Vagina (tissue), 2 donors: ENCODE measurements around the gene SPRR4. TPM values are rescaled to one million over a fixed set of nuclear protein-coding genes. Genes with fewer than 3 reads are reported as not detected.

Source experiments
- DNase-seq, 2 donors: peaks; one replicate each; pipeline ENCODE4 v3.0.0-alpha.2; 2017; ENCODE audit errors: extremely low spot score in 2 of 2
- H3K27ac ChIP-seq: fragments of 200-600 bp; sonication (generic); one replicate; pipeline ENCODE4 v1.5.1; 2019
- H3K27me3 ChIP-seq: fragments of 200-600 bp; sonication (generic); one replicate; pipeline ENCODE4 v1.5.1; 2019
- H3K36me3 ChIP-seq, 2 donors: fragments of 200-600 bp; sonication (generic); one replicate each; pipeline ENCODE4 v1.5.1; 2017 to 2019
- H3K4me1 ChIP-seq: fragments of 200-600 bp; sonication (generic); one replicate; pipeline ENCODE4 v1.5.1; 2019
- H3K4me3 ChIP-seq, 2 donors: fragments of 200-600 bp; sonication (generic); 1 replicate in 1 of 2; 2 replicates in 1 of 2; pipeline ENCODE4 v1.5.1; 2016 to 2019
- H3K9me3 ChIP-seq: fragments of 200-600 bp; sonication (generic); one replicate; pipeline ENCODE4 v1.5.1; 2019
- CTCF ChIP-seq, 3 experiments: fragments of 450-650 bp in 2 of 3; fragments of 200-600 bp in 1 of 3; sonication (generic) in 1 of 3; IDR thresholded peaks; one replicate each; pipeline ENCODE4 v1.5.1; 2017 to 2019; ENCODE audit warnings: antibody characterized with exemption in 3 of 3, mild to moderate bottlenecking in 2 of 3, moderate library complexity in 2 of 3
- POLR2A ChIP-seq, 2 donors: fragments of 450-650 bp; IDR thresholded peaks; one replicate each; pipeline ENCODE4 v1.6.1; 2017; ENCODE audit warnings: antibody characterized with exemption in 2 of 2, mild to moderate bottlenecking in 2 of 2, moderate library complexity in 2 of 2
- POLR2AphosphoS5 ChIP-seq, 2 donors: sonication (generic); formaldehyde crosslinking; IDR thresholded peaks; one replicate each; pipeline ENCODE4 v1.9.0; 2017; ENCODE audit warnings: antibody characterized with exemption in 2 of 2, mild to moderate bottlenecking in 2 of 2, low read depth in 1 of 2; ENCODE audit not compliant: insufficient read depth in 1 of 2
- intact Hi-C: fragments of 100-400 bp; cut with DNase I; formaldehyde crosslinking; loops from one replicate; pipeline ENCODE4 v1.15.1; 2023
- total RNA-seq: library from RNA; depleted of rRNA; stranded (reverse); fragments of >200 nt; gene quantifications from one replicate; pipeline ENCODE4 v1.2.3, GENCODE V29; 2016

SPRR4 gene
- total RNA-seq, 1 donor from 2014 or later = not detected

GRCh38 chr1:152981146-152981871 lies 10.9 kb downstream of the SPRR4 start:
- no peak overlapping the region for H3K4me3 ChIP-seq
- no peaks in the 10 kb centered on the region for H3K36me3 ChIP-seq
- H3K27ac ChIP-seq = no peak overlapping the region
- H3K4me1 ChIP-seq = no peaks in the 10 kb centered on the region
- H3K27me3 ChIP-seq = no peaks in the 10 kb centered on the region
- intact Hi-C loops = no loop called here
- peak in 1 of 2 donors; percentile 67 for DNase-seq
- TF ChIP-seq POLR2A (IDR thresholded peaks at IDR 0.05) = no peak
- peak in 1 of 2 donors; percentile 11 for TF ChIP-seq POLR2AphosphoS5 (IDR thresholded peaks at IDR 0.05; ENCODE audit: insufficient read depth in 1 of 2, low read depth in 1 of 2)
- no peak for TF ChIP-seq CTCF (IDR thresholded peaks at IDR 0.05)
- H3K9me3 ChIP-seq = no peaks in the 10 kb centered on the region

- Histone ChIP-seq H3K27ac (no peak overlapping the region), H3K4me3 (no peak overlapping the region), H3K36me3 (no peaks in the 10 kb centered on the region), H3K27me3 (no peaks in the 10 kb centered on the region), H3K9me3 (no peaks in the 10 kb centered on the region), H3K4me1 (no peaks in the 10 kb centered on the region)
- TF ChIP-seq POLR2AphosphoS5 (IDR thresholded peaks at IDR 0.05; ENCODE audit: insufficient read depth in 1 of 2, low read depth in 1 of 2) (no peak), CTCF (IDR thresholded peaks at IDR 0.05) (no peak), POLR2A (IDR thresholded peaks at IDR 0.05) (no peak)
- peak in 1 of 2 donors; percentile 58 for DNase-seq
- intact Hi-C loops = no loop called here
Measured at GRCh38 chr1:152982076-152982475, 11.6 kb downstream of the SPRR4 start.

- H3K27me3 ChIP-seq = no peaks in the 10 kb centered on the region
- intact Hi-C loops = no loop called here
- H3K27ac ChIP-seq = no peak overlapping the region
- TF ChIP-seq POLR2A (IDR thresholded peaks at IDR 0.05) (no peak), POLR2AphosphoS5 (IDR thresholded peaks at IDR 0.05; ENCODE audit: insufficient read depth in 1 of 2, low read depth in 1 of 2) (no peak), CTCF (IDR thresholded peaks at IDR 0.05) (no peak)
- H3K4me1 ChIP-seq = no peaks in the 10 kb centered on the region
- no peaks in the 10 kb centered on the region for H3K9me3 ChIP-seq
- H3K4me3 ChIP-seq = no peak overlapping the region
- no peak for DNase-seq
- no peaks in the 10 kb centered on the region for H3K36me3 ChIP-seq
Measured at GRCh38 chr1:152983234-152983633, 12.8 kb downstream of the SPRR4 start.

GRCh38 chr1:152983743-152984142 lies 13.3 kb downstream of the SPRR4 start, which contains the start of gene SPRR1A:
SPRR1A (plus strand) TSS chr1:152984081; CDS start chr1:152985231, 1,150 bp downstream.
- no peaks in the 10 kb centered on the region for H3K36me3 ChIP-seq
- peak in 1 of 2 donors; percentile 19 for TF ChIP-seq POLR2AphosphoS5 (IDR thresholded peaks at IDR 0.05; ENCODE audit: insufficient read depth in 1 of 2, low read depth in 1 of 2)
- no peak for TF ChIP-seq POLR2A (IDR thresholded peaks at IDR 0.05)
- no peak for TF ChIP-seq CTCF (IDR thresholded peaks at IDR 0.05)
- H3K4me1 ChIP-seq = no peaks in the 10 kb centered on the region
- peak in 1 of 2 donors; percentile 44 for DNase-seq
- H3K4me3 ChIP-seq = peak within 1 kb of the TSS in 1 of 2 donors; percentile 15
- intact Hi-C loops = no loop called here
- H3K9me3 ChIP-seq = no peaks in the 10 kb centered on the region
- no peaks in the 10 kb centered on the region for H3K27me3 ChIP-seq
- H3K27ac ChIP-seq = no peak within 1 kb of the TSS

- intact Hi-C loops = no loop called here
- H3K36me3 ChIP-seq = no peaks in the 10 kb centered on the region
- no peak for TF ChIP-seq POLR2A (IDR thresholded peaks at IDR 0.05)
- TF ChIP-seq CTCF (IDR thresholded peaks at IDR 0.05) = no peak
- TF ChIP-seq POLR2AphosphoS5 (IDR thresholded peaks at IDR 0.05; ENCODE audit: insufficient read depth in 1 of 2, low read depth in 1 of 2) = no peak
- H3K4me3 ChIP-seq = no peak overlapping the region
- no peaks in the 10 kb centered on the region for H3K9me3 ChIP-seq
- no peaks in the 10 kb centered on the region for H3K27me3 ChIP-seq
- no peaks in the 10 kb centered on the region for H3K4me1 ChIP-seq
- H3K27ac ChIP-seq = no peak overlapping the region
- no peak for DNase-seq
Measured at GRCh38 chr1:152986578-152986977, 16.1 kb downstream of the SPRR4 start.
